Right lobe of liver (tissue), 6 donors: Measurements from ENCODE around the gene YIF1A. TPM values are rescaled to one million over a fixed set of nuclear protein-coding genes. Genes with fewer than 3 reads are reported as not detected.

ENCODE experiments used
- ATAC-seq, 4 donors: fragments of 200-7000 bp; cut with Tn5 transposase; one replicate each; pipeline ENCODE4 v1.9.1; 2020; ENCODE audit warnings: mild to moderate bottlenecking in 4 of 4, moderate library complexity in 4 of 4
- DNase-seq, 3 donors: peaks; one replicate each; pipeline ENCODE4 v3.0.0-alpha.2; 2020
- H3K27ac ChIP-seq, 3 donors: fragments of 200-600 bp; one replicate each; pipeline ENCODE4 v1.8.0; 2022
- H3K27me3 ChIP-seq, 2 donors: fragments of 200-600 bp; one replicate each; pipeline ENCODE4 v1.8.0; 2022
- H3K36me3 ChIP-seq, 4 donors: fragments of 200-600 bp; sonication (generic) in 1 of 4; one replicate each; pipeline versions ENCODE4 v1.5.1 to v1.8.0; 2017 to 2022; ENCODE audit warnings: control low read depth in 1 of 4
- H3K4me1 ChIP-seq, 4 donors: fragments of 200-600 bp; sonication (generic) in 1 of 4; one replicate each; pipeline versions ENCODE4 v1.5.1 to v1.8.0; 2017 to 2022; ENCODE audit warnings: control low read depth in 1 of 4
- H3K4me3 ChIP-seq, 3 donors: fragments of 200-600 bp; one replicate each; pipeline ENCODE4 v1.8.0; 2022
- H3K9me3 ChIP-seq, 4 donors: fragments of 200-600 bp; sonication (generic) in 1 of 4; one replicate each; pipeline versions ENCODE4 v1.5.1 to v1.8.0; 2017 to 2022; ENCODE audit warnings: control low read depth in 1 of 4
- POLR2A ChIP-seq: fragments of 450-650 bp; IDR thresholded peaks from one replicate; pipeline ENCODE4 v1.6.1; 2017; ENCODE audit warnings: antibody characterized with exemption, mild to moderate bottlenecking
- WGBS: methylation state at CpG from one replicate; pipeline ENCODE4 v1.1.6; 2018; ENCODE audit warnings: low coverage, low lambda C conversion rate; ENCODE audit not compliant: insufficient coverage; ENCODE audit errors: missing lambda C conversion rate; 5-methylcytosine and 5-hydroxymethylcytosine counted together
- intact Hi-C, 2 donors: fragments of 100-400 bp; cut with DNase I; formaldehyde crosslinking; loops; one replicate each; pipeline versions ENCODE4 v1.11.2 to v1.14.1; 2022
- total RNA-seq, 6 experiments: library from RNA; depleted of rRNA in 2 of 6; stranded (reverse); fragments of >200 nt in 2 of 6; fragmentation: NEBNext Ultra II Directional in 3 of 6; extraction: Animal tissue kit (Norgen Biotek cat#: 25700) in 3 of 6; gene quantifications; one replicate each; pipeline versions ENCODE4 v1.1.0 to v1.2.4, GENCODE V29; 2016 to 2023
- TF ChIP-seq, protein P1 (sequence below), 4 donors: fragments of 200-600 bp in 3 of 4; fragments of 450-650 bp in 1 of 4; IDR thresholded peaks; one replicate each; pipeline versions ENCODE4 v1.5.1 to v1.8.0; 2016 to 2022; ENCODE audit warnings: antibody characterized with exemption in 4 of 4, mild to moderate bottlenecking in 2 of 4
- donor health status: DM: no; HTN: yes; CAD: no.
- donor health status: DM: no; HTN: no; CAD: no.
- donor health status: DM: no; HTN: no; CAD: no.
- donor health status: DM: no; HTN: yes; CAD: no.
- donor health status: DM: no; HTN: yes; CAD: no.

The YIF1A gene
- total RNA-seq, 6 experiments from 2014 or later = 75.0 to 170 (median 97.9) TPM

DNA sequence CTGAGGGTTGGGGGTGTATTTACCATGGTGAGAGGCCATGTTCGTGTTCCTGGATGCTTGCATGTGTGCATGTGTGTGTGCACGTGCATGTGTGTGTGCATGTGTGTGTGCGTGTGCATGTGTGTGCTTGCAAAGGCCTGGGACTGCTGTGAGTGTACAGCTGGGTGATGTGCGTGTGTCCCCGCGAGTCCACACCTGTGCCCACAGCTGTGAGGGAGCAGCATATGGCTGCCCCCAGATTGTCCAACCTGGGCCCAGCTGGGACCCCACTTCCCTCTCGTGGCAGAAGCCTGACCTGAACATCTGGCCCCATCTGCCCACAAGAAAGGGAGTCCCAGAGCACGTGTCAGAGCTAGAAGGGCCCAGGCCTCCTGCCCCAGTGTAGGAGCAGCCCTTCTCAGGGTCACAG lies 36.3 kb upstream of the YIF1A start:
- no peaks in the 10 kb centered on the region for H3K27me3 ChIP-seq
- WGBS = 53% methylated on average over 2 of the region's 8 CpGs
- intact Hi-C loops = no loop called here
- DNase-seq (no peak), ATAC-seq (no peak)
- peaks cover 0 to 8% (median 0%) of the 10 kb centered on the region in 4 donors for H3K4me1 ChIP-seq
- TF ChIP-seq, protein P1, sequence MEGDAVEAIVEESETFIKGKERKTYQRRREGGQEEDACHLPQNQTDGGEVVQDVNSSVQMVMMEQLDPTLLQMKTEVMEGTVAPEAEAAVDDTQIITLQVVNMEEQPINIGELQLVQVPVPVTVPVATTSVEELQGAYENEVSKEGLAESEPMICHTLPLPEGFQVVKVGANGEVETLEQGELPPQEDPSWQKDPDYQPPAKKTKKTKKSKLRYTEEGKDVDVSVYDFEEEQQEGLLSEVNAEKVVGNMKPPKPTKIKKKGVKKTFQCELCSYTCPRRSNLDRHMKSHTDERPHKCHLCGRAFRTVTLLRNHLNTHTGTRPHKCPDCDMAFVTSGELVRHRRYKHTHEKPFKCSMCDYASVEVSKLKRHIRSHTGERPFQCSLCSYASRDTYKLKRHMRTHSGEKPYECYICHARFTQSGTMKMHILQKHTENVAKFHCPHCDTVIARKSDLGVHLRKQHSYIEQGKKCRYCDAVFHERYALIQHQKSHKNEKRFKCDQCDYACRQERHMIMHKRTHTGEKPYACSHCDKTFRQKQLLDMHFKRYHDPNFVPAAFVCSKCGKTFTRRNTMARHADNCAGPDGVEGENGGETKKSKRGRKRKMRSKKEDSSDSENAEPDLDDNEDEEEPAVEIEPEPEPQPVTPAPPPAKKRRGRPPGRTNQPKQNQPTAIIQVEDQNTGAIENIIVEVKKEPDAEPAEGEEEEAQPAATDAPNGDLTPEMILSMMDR (IDR thresholded peaks at IDR 0.05) = no peak
- TF ChIP-seq POLR2A = no peak
- H3K4me3 ChIP-seq = no peak overlapping the region
- H3K27ac ChIP-seq = no peak overlapping the region
- no peaks in the 10 kb centered on the region for H3K36me3 ChIP-seq
- no peaks in the 10 kb centered on the region for H3K9me3 ChIP-seq

DNA sequence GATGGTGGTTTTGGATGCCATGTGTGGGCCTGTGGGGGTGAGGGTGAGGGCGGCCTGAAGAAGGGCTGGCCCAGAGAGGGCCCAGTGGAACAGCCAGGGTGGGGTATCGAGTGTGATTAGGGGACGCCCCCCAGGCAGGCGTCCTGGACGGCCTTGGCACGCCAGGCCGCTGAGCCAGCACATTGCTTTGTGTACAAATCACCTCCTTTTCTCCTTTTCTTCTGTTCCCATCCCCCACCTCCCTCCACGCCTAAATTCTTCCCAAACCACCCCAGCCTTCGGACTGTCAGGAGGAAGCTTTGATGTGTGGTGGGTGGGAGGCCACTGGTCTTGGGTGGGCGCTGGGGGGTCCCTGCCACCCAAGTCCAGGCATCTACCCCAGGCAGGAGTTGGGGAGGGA lies 35.7 kb upstream of the YIF1A start:
- peaks cover 0 to 8% (median 0%) of the 10 kb centered on the region in 4 donors for H3K4me1 ChIP-seq
- DNase-seq (no peak), ATAC-seq (no peak)
- H3K27ac ChIP-seq = no peak overlapping the region
- intact Hi-C loops = no loop called here
- WGBS = no CpG with 5 or more reads among the region's 10 CpGs
- H3K9me3 ChIP-seq = no peaks in the 10 kb centered on the region
- no peaks in the 10 kb centered on the region for H3K36me3 ChIP-seq
- no peak overlapping the region for H3K4me3 ChIP-seq
- TF ChIP-seq POLR2A = no peak
- TF ChIP-seq, protein P1 (IDR thresholded peaks at IDR 0.05) = no peak
- H3K27me3 ChIP-seq = no peaks in the 10 kb centered on the region

- H3K27me3 ChIP-seq = no peaks in the 10 kb centered on the region
- intact Hi-C loops = no loop called here
- H3K27ac ChIP-seq = no peak overlapping the region
- no peak for TF ChIP-seq POLR2A
- TF ChIP-seq, protein P1 (IDR thresholded peaks at IDR 0.05) = no peak
- H3K4me3 ChIP-seq = no peak overlapping the region
- WGBS = 85% methylated on average over 1 of the region's 1 CpG
- no peak for DNase-seq
- no peaks in the 10 kb centered on the region for H3K36me3 ChIP-seq
- no peak for ATAC-seq
- H3K4me1 ChIP-seq = peaks cover 0 to 9% (median under 1%) of the 10 kb centered on the region in 4 donors
- H3K9me3 ChIP-seq = no peaks in the 10 kb centered on the region
These were observed 34.7 kb upstream of the YIF1A start for GRCh38 chr11:66323684-66324083.

GRCh38 chr11:66322732-66323427 lies 33.9 kb upstream of the YIF1A start:
- Histone ChIP-seq H3K27me3 (no peaks in the 10 kb centered on the region), H3K36me3 (no peaks in the 10 kb centered on the region), H3K4me1 (peaks cover 0 to 10% (median 4%) of the 10 kb centered on the region in 4 donors), H3K27ac (no peak overlapping the region), H3K9me3 (no peaks in the 10 kb centered on the region), H3K4me3 (no peak overlapping the region)
- TF ChIP-seq, protein P1 (IDR thresholded peaks at IDR 0.05) = no peak
- TF ChIP-seq POLR2A = no peak
- 84% methylated on average over 10 of the region's 11 CpGs for WGBS
- no peak for ATAC-seq
- DNase-seq = no peak
- intact Hi-C loops = no loop called here
